HT1080 (cell line): ENCODE results near the gene ZNF148. TPM values are rescaled to one million over a fixed set of nuclear protein-coding genes. Genes with fewer than 3 reads are reported as not detected.
A peak's percentile ranks its signal among the peaks of the same experiment; 100 is the strongest.

Experiments used
- DNase-seq: peaks from one replicate; pipeline ENCODE4 v3.0.0-alpha.2; 2015; ENCODE audit warnings: low read depth
- total RNA-seq: library from RNA; depleted of rRNA; stranded (reverse); fragments of >200 nt; shearing (Covaris generic); gene quantifications from 2 replicates; pipeline ENCODE4 v1.2.3, GENCODE V29; 2014

The ZNF148 gene
- total RNA-seq, 1 experiment from 2014 or later, result 30.8 TPM

DNA sequence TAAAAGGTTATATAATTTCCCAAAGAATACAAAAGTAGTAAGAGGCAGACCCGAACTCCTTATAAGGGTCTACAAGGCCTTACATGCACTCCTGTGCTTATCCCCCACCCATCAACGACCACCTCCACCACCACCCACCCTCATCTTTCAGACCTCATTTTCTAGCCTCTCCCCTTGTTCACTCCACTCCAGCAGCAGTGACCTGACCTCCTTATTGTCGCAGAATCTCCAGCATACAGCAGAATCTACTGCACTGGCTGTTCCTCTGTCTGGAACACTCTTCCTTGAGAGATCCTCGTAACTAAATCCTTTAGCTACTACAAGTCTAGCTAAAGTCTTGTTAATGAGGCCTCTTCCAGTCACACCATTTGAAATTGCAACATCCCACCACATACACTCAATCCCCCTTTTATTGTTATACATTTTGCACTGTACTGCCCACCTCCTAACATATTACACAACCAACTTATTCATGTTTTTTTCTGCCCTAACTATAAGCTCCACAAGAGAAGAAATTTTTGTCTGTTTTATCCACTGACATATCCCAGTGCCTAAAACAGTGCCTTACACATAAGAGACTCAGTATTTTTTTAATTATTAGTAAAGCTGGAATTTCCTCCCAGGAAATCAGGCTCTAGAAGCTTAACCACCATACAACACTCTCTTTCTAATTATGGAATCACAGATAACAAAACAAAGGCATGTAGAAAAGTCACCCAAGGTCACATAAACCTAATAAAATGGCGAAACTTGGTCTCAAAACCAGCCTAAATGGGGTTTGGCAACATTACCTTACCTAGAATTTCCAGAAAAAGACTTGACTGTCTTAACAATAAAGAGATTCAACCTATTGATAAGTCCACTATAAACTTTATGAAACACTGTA is 40.2 kb downstream of the ZNF148 start:
- no peak for DNase-seq

DNA sequence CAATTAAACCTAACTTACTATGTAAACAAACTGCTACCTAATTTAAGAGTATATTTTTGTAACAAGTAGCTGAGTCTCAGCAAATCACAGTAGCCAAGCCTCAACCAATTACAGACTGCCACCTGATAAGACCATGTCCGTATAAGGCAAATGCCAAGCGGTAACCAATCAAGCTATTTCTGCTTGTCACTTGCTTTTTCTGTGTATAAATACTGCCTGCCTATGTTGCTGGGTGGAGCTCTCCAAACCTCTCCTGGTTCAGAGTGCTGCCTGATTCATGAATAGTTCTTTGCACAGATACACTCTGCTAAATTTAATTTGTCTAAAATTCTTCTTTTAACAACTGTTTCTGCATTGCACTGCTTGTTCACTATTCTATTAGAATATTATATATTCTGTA is 42.6 kb downstream of the ZNF148 start:
- no peak for DNase-seq

DNA sequence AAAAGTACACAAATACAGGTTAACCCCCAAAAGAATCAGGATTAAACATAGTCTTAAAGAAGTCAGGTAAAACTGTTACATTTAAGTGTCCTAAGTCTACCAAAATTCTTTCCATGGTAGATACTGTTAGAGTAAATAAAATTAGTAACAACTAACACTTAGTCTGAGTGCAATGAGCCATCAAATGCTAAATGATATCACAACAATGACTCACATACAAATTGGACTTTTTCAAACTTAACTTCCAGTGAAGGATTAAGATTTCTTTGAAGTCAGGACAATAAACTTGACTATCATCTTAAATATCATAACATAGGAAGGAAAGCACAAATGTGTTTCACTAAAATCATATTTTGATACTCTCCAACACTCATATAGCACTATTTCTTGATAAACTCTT is 43.9 kb downstream of the ZNF148 start:
- no peak for DNase-seq

DNA sequence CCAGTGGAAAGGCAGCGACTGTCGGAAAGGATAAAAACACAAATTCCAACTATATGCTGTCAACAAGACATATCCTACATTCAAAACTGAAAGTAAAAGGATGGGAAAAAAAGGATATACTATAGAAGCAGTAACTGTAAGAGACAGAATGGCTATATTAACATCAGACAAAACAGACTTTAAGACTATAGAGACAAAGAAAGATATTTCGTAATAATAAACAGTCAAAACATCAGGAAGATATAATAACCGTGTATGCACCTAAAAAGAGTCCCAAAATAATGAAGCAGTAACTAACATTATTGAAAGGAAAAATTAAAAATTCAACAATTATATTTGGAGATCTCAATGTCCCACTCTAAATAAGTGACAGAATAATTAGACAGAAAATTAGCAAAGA is 48.2 kb downstream of the ZNF148 start:
- no peak for DNase-seq

DNA sequence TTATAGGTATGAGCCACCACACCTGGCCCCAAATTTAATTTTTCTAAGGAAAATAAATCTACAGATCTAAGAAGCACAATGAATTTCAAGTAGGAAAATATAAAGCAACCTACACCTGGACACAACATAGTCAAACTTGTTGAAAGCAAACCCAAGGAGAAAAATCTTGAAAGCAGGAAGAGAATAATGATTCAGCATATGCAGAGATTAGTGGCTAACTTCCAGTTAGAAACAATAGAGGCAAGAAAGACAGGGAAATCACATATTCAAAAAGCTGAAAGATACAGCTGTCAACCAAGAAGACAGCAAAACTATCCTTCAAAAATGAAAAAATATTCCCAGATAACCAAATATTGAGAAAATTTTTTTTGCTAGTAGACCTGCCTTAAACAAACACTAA is 49.4 kb downstream of the ZNF148 start:
- DNase-seq, result no peak

DNA sequence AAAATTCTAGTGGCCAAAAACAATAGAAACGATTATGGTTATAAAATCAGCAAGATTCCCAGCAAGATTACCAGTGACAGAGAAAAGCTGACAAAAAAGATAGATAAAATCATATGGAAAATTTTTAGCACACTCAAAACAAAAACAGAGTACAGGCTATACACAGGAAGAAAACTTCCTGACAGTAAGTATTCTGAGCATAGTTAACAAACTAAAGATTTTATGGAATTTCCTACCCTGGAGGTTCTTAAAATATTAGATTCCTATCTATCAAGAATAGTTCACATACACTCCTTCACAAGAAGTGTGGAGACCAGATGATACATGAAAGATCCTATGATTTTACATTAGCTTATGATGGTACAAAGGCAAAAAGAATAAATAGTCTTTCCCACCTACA is 50.8 kb downstream of the ZNF148 start:
- no peak for DNase-seq

DNA sequence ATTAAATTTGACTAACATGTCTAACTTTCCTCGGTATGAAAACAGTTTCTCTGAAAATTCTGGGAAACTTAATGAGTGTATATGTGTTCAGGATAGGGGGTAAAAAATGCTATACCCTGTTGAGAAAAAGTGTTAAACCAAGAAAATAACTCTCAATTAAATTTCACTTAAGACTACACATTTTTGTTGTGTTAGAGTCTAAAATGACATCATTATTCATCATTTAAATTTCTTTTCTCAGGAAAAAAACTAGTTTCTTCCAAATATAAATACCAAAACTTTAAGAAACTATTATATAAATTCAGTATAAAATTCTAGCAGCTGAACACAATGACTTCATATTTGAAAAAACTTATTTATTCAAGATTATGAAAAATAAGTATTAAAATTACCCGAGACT is 52.2 kb downstream of the ZNF148 start:
- DNase-seq, result no peak

DNA sequence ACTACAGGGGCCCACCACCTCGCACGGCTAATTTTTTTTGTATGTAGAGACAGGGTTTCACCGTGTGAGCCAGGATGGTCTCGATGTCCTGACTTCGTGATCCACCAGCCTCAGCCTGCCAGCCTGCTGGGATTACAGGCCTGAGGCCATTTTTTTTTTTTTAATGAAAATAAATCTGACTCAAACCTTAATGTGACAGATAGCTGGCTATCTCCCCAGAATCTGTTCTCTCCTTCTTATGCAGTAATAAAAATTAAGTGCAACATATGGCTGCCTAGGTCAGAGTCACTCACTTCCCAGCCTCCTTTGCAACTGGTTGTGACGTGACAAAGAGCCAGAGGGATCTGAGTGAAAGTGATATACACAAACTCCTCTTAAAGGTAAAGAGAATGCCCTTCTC is 53.0 kb downstream of the ZNF148 start:
- DNase-seq, result no peak

DNA sequence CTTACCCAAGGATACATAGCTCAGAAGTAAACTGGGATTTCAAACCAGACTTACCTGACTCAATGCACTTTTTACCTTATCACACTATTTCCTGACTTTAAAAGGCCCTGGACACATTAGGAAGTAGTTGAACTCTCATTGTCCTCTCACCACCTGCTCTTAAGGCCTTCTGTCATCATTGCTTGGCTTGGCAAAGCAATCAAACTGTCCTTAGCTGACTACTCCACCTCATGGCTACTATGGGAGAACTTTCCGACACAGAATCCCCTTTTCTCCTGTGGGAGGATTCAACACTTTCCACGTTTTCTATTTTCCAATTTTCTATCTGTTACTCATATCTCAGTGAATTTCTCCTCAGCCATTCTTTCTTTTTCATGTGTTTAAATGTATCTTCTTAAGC is 55.4 kb downstream of the ZNF148 start:
- DNase-seq, result no peak

DNA sequence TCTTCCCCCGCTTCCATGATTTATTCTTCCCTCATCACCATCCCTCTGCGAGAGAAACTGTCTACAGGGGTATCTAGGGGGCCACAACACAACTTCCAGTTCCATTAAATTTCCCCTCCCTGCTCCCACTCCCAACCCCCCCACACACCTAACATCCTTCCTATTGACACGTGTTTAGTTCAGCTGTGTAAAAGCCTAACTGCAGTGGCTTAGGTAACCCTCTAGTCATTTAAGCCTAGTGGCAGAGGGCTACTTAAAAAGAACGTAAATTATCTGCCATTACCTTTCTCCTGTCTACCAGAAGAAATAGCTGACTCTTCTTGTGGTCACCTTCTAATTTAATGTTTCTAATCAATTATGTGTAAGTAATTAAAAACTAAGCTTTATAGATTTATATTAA is 56.3 kb downstream of the ZNF148 start:
- DNase-seq, result no peak

DNA sequence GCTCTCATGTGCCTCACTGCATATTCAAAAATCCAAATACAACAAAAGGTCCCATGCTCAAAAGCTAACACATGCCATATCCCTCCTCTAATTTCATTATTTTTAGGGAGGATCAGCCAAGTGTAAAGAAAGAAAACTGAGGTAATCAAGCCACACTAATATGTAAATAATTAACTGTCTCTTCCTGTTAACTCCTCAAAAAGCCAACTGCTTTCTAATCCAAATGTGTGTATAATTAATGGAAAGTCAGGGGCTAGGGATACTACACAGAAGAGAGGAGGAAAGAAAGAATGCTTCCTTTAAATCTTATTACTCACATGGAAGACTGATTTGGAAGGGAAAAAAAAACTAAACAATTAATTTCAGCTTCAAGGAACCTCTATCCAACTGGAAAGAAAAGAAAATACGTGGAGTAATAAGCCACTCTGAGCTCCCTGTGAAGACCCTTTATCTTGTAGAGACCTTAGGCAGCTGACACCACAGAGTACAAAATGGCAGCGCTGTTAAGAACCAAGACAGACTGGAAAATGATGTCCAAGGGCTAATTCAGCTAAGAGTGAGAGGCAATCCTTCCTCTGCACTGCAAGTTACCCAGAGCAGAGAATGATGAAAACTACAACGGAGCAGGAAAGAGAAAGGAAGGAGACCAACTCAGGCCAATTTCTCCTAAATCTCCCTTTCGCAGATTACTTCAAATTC is 56.8 kb downstream of the ZNF148 start:
- no peak for DNase-seq

DNA sequence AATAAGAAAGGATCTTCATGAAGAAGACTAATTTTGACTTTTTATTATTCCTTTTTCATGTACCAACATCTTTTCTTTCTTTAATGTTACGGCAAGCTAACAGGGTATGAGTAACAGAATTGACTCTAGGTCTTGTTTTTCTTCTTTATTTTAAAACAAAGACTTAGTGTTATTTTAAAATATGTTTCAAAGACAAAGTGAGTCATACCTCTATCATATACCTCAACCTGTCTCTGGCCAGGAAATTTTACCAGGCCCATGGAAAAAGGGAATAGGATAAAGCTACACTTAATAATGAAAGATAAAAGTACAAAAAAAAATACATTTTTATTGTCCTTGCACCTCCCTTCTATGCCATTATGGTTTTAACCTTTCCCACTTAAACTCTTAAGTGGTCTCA is 57.4 kb downstream of the ZNF148 start:
- DNase-seq, result peak; percentile 78

DNA sequence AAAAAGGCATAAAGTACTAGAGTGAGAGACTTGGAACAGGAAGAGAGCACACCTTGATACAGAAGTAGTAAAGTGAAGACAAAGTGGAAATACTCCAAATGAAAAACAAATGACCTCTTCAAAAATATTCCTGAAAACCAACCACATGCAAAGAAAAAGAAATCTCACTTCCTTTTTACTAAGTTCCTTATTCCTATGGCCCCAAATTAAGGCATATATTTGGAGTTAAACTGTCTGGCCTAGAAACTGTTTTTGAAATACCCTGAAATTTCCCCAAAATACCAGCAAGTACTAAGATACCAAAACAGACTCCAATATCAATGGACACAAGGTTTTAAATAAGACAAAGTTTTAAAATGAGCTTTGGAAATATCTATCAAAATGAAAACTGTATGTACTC is 58.2 kb downstream of the ZNF148 start:
- DNase-seq, result no peak

DNA sequence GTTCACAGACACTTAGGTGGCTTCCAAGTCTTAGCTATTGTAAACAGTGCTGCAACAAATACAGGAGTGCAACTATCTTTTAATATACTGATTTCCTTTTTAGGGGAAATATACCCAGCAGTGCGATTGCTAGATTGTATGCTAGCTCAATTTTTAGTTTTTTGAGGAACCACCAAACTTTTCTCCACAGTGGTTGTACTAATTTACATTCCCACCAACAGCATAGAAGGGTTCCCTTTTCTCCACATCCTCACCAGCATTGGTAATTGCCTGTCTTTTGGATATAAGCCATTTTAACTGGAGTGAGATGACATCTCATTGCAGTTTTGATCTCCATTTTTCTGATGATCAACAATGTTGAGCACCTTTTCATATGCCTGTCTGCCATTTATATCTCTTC is 58.9 kb downstream of the ZNF148 start:
- no peak for DNase-seq

DNA sequence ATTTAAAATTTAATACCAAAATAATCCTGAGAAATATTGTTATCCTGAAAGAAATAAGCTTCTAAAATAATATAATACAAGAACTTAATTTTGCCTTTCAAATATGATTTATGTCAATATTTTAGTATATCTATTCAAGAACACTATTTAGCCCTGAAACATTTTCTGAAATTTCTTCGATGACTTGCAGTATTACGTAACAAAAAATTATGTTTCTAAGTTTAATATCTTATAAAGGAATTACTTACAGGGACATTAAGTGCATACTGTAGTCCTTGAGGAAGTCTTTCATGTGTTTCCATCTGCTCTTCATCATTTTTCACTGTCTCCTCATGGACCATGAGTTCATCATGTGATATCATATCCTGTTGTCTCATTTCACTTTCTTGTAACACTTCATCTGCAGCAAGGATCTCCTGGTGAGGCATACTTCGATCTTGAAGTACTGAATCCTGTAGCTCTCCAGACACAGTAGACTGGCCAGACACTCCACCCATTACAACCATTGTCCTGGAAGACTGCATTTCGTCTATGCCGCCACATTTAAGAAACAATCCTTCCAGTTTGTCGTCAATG is 62.0 kb downstream of the ZNF148 start:
- DNase-seq, result peak; percentile 78

DNA sequence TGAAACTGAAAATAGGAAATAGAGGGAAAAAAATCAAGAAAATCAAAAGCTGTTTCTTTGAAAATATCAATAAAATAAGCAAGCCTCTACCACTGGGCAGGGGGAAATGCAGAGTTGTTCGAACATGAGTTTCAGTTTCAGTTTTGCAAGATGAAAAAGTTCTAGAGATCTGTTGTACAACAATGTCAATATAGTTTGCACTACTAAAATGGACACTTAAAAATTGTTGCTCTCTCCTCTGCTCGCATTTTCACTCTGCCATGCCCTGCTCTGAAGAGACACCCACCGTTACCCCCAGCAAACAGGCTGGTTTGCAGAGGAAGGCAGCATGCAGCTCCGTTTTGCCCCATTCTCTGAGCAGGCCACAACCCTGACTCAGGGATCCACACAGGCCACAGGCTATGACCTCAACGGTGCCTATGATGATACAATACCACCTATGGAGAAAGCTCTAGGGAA is 64.5 kb downstream of the ZNF148 start:
- DNase-seq, result no peak

DNA sequence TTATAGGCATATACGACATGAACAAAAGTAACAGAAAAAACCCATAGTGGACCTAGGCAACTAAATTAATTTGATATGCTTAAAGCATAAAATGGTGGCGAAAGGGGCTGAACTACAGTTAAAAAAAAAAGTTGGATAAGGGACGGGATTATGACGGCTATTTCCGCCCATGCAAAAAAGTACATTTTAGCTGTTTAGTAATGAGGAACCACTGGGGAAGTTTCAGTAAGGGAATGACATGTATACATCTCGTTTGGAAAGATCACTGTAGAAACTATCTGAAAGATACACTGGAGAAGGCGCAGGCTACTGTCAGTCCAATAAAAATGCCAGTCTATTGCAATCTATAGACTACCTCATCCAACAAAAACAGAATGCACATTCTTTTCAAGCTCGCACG is 65.6 kb downstream of the ZNF148 start:
- DNase-seq, result no peak

DNA sequence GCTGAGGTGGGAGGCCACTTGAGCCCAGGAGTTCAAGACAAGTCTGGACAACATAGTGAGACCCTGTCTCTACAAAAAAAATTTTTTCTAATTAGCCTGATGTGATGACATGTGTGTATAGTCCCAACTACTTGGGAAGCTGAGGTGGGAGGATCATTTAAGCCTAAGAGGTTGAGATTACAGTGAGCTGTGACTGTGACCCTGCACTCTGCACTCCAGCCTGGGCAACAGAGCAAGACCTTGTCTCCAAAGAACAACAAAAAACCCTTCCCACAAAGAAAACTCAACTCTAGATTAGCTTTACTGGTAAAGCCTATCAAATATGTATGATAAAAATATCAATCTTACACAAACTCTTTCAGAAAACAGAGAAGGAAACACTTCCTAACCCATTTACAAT is 68.5 kb downstream of the ZNF148 start:
- DNase-seq, result no peak

DNA sequence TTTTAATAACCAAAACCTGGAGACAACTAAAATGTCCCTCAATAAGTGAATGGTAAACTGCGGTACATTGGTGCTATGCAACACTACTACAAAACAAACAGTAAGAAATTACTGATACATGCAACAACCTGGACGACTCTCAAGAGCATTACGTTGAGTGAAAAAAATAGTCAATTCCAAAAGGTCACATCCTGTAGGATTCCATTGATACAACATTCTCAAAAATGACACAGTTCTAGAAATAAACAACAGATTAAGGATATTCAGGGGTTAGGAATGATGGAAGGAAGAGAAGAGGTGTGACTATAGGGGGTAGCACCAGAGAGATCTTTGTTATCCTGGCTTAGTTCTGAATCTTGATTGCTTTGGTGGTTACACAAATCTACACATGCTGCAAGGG is 72.2 kb downstream of the ZNF148 start:
- no peak for DNase-seq

DNA sequence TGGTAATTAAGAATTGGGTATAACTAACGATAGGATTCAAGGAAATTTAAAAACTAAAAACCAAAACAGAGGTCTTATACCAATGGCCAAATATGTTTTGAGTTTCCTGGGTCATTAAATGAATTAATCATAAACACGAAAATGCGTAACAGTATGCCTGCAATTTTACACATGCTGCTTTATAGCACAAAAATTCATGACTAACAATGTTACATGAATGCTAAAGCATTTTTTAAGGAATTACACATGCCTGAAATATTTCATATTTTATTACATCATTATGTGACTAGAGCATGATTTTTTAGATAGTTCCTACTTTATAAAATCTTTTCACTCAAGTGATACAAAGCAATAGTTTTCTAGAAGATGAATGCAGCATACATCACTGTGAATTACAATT is 74.7 kb downstream of the ZNF148 start:
- DNase-seq, result no peak

DNA sequence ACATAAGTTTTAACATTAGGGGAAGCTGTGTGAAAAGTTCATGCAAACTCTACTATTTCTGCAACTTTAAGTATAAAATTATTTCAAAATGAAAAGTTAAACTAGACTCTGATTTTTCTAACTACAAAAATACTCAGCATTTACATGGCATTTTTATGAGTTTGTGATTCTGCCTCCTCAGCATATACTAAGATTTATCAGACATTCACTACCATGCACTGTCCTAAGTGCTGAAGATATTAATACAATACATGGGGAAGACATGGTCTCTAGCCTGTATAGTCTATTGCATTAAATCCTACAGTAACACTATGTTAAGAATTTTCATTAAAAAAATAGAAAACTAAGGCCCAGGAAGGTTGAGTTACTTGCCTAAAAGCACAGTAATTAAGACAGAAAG is 80.7 kb downstream of the ZNF148 start:
- no peak for DNase-seq

DNA sequence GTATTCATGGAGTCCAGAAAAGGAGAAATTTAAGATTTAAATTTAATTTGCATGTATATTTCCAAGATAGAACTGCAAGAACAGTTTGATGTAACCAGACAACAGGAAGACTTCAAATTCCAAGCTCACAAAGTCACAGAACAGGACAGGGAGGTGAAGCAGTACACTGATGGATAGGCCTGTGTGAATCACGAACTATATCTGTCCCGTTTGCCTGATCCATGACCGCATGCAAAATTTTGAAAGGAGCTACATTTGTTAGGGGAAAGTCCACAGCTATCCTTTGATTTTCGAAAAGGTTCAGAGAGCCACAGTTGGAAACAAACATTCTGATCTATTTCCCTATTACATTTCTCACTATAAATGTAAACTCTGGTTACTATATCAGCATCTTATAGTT is 83.1 kb downstream of the ZNF148 start:
- no peak for DNase-seq
